Measurements from ENCODE around the gene FAM149B1.

The FAM149B1 gene

DNA sequence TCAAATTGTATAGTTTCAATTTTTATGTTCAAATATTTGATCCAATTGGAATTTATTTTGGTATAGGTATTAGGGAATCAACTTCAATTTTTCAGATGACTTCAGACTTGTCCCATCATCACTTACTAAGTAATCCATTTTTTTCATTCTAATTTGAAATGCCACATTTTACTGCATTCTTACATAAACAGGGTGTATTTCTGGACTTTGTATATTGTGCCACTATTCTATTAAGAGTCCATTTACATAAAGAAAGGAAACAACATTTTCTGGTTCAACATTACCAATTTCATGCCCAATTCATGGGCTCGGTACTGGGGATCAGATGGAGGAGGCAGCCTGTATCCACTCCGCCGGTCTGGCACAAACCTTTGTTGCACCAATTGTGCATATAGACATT lies 15.9 kb upstream of the FAM149B1 start:
- H3K9ac ChIP-seq (ENCODE audit: low read depth, low read length) = no peak overlapping the region
- H3K4me1 ChIP-seq (ENCODE audit: control insufficient read depth, insufficient read depth, low read length) = no peaks in the 10 kb centered on the region
- peaks cover 57% of the 10 kb centered on the region for H3K36me3 ChIP-seq (ENCODE audit: insufficient read depth, low read length)
- no peaks in the 10 kb centered on the region for H3K27me3 ChIP-seq (ENCODE audit: control insufficient read depth, insufficient read depth, low read length)
- no peaks in the 10 kb centered on the region for H3K9me3 ChIP-seq (replicated peaks; ENCODE audit: low read length)
- no peak overlapping the region for H3K4me3 ChIP-seq (ENCODE audit: low read length)
- no peak overlapping the region for H3K4me2 ChIP-seq (ENCODE audit: low read length)

GRCh38 chr10:73156054-73156453 lies 11.9 kb upstream of the FAM149B1 start:
- Histone ChIP-seq H3K4me2 (ENCODE audit: low read length) (no peak overlapping the region), H3K4me3 (ENCODE audit: low read length) (no peak overlapping the region), H3K9ac (ENCODE audit: low read depth, low read length) (no peak overlapping the region), H3K4me1 (ENCODE audit: control insufficient read depth, insufficient read depth, low read length) (no peaks in the 10 kb centered on the region), H3K36me3 (ENCODE audit: insufficient read depth, low read length) (peaks cover 34% of the 10 kb centered on the region), H3K27me3 (ENCODE audit: control insufficient read depth, insufficient read depth, low read length) (no peaks in the 10 kb centered on the region), H3K9me3 (replicated peaks; ENCODE audit: low read length) (no peaks in the 10 kb centered on the region)

DNA sequence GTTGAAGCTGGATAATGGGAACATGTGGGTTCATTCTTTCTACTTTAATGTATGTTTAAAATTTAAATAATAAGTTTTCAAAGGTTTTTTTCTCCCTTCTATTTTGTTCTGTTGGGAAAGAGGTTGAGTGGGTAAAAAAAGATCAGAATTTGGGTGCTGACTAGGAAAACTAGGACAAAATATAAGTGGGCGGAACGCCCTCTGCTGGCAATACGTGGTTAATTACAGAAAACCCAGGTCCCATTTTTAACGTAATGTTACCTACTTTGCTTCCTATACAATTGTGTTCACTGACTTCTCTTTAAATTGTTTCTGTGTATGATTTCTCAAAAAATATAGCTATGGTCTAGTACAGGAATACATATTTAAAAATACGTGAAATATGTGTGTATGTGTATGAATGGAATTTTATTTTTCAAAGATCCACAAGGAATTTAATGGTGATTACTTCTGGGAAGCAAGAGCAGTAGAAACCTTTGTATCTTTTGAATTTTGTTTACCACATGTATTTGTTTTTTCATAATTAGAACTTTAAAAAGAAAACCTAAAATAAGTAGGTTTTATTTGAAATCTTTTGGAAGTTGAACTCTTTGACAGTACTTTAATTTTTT lies 8.8 kb upstream of the FAM149B1 start:
- Histone ChIP-seq H3K9ac (ENCODE audit: low read depth, low read length) (no peak overlapping the region), H3K4me2 (ENCODE audit: low read length) (no peak overlapping the region), H3K36me3 (ENCODE audit: insufficient read depth, low read length) (peaks cover 33% of the 10 kb centered on the region), H3K27me3 (ENCODE audit: control insufficient read depth, insufficient read depth, low read length) (no peaks in the 10 kb centered on the region), H3K4me1 (ENCODE audit: control insufficient read depth, insufficient read depth, low read length) (peaks cover 8% of the 10 kb centered on the region), H3K4me3 (ENCODE audit: low read length) (no peak overlapping the region), H3K9me3 (replicated peaks; ENCODE audit: low read length) (no peaks in the 10 kb centered on the region)

GRCh38 chr10:73161079-73161478 lies 6.8 kb upstream of the FAM149B1 start:
- Histone ChIP-seq H3K4me2 (ENCODE audit: low read length) (no peak overlapping the region), H3K36me3 (ENCODE audit: insufficient read depth, low read length) (peaks cover 27% of the 10 kb centered on the region), H3K9me3 (replicated peaks; ENCODE audit: low read length) (no peaks in the 10 kb centered on the region), H3K27me3 (ENCODE audit: control insufficient read depth, insufficient read depth, low read length) (no peaks in the 10 kb centered on the region), H3K9ac (ENCODE audit: low read depth, low read length) (no peak overlapping the region), H3K4me3 (ENCODE audit: low read length) (no peak overlapping the region), H3K4me1 (ENCODE audit: control insufficient read depth, insufficient read depth, low read length) (peaks cover 8% of the 10 kb centered on the region)

- Histone ChIP-seq H3K4me3 (ENCODE audit: low read length) (no peak overlapping the region), H3K27me3 (ENCODE audit: control insufficient read depth, insufficient read depth, low read length) (no peaks in the 10 kb centered on the region), H3K9ac (ENCODE audit: low read depth, low read length) (no peak overlapping the region), H3K36me3 (ENCODE audit: insufficient read depth, low read length) (peaks cover 21% of the 10 kb centered on the region), H3K9me3 (replicated peaks; ENCODE audit: low read length) (no peaks in the 10 kb centered on the region), H3K4me1 (ENCODE audit: control insufficient read depth, insufficient read depth, low read length) (peaks cover 8% of the 10 kb centered on the region), H3K4me2 (ENCODE audit: low read length) (no peak overlapping the region)
Observed at GRCh38 chr10:73161662-73162061, 6.3 kb upstream of the FAM149B1 start.

GRCh38 chr10:73163096-73163495 lies 4.8 kb upstream of the FAM149B1 start:
- peaks cover 8% of the 10 kb centered on the region for H3K4me1 ChIP-seq (ENCODE audit: control insufficient read depth, insufficient read depth, low read length)
- H3K9ac ChIP-seq (ENCODE audit: low read depth, low read length) = no peak overlapping the region

GRCh38 chr10:73166972-73167371 lies 947 bp upstream of the FAM149B1 start:
- peaks cover 14% of the 10 kb centered on the region for H3K36me3 ChIP-seq (ENCODE audit: insufficient read depth, low read length)
- peaks cover 8% of the 10 kb centered on the region for H3K4me1 ChIP-seq (ENCODE audit: control insufficient read depth, insufficient read depth, low read length)
- H3K27me3 ChIP-seq (ENCODE audit: control insufficient read depth, insufficient read depth, low read length) = no peaks in the 10 kb centered on the region
- H3K4me2 ChIP-seq (ENCODE audit: low read length) = peak overlapping the region; percentile 84
- H3K9me3 ChIP-seq (replicated peaks; ENCODE audit: low read length) = no peaks in the 10 kb centered on the region
- peak overlapping the region; percentile 96 for H3K9ac ChIP-seq (ENCODE audit: low read depth, low read length)
- H3K4me3 ChIP-seq (ENCODE audit: low read length) = peak overlapping the region; percentile 86

More at GRCh38 chr10:73163096-73163495, 4.8 kb upstream of the FAM149B1 start:
- H3K27me3 ChIP-seq (ENCODE audit: control insufficient read depth, insufficient read depth, low read length) = no peaks in the 10 kb centered on the region
- no peak overlapping the region for H3K4me2 ChIP-seq (ENCODE audit: low read length)
- H3K9me3 ChIP-seq (replicated peaks; ENCODE audit: low read length) = no peaks in the 10 kb centered on the region
- no peak overlapping the region for H3K4me3 ChIP-seq (ENCODE audit: low read length)
- peaks cover 21% of the 10 kb centered on the region for H3K36me3 ChIP-seq (ENCODE audit: insufficient read depth, low read length)

- Histone ChIP-seq H3K4me3 (ENCODE audit: low read length) (peak overlapping the region; percentile 86), H3K9me3 (replicated peaks; ENCODE audit: low read length) (no peaks in the 10 kb centered on the region), H3K36me3 (ENCODE audit: insufficient read depth, low read length) (peaks cover 10% of the 10 kb centered on the region)
Observed at GRCh38 chr10:73167458-73167782, 499 bp upstream of the FAM149B1 start.

DNA sequence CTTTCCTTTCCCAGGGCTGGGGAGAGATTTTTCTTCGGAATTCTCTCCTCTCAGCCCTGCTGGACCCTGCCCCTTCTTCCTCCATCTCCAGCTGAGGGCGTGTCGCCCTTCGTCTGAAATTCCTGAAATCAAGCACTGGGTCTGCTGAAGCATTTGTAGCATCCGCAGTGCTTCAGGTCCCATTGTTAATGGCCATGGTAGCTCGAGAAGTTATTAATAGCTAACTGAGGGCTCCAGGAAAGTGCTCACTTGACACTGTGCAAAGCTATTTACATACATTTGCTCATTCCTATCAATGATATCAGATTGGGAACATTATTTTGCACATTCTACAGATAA lies 515 bp downstream of the FAM149B1 start:
- Histone ChIP-seq H3K9me3 (replicated peaks; ENCODE audit: low read length) (no peaks in the 10 kb centered on the region), H3K36me3 (ENCODE audit: insufficient read depth, low read length) (no peaks in the 10 kb centered on the region), H3K9ac (ENCODE audit: low read depth, low read length) (peak overlapping the region; percentile 96), H3K4me2 (ENCODE audit: low read length) (peak overlapping the region; percentile 84), H3K27me3 (ENCODE audit: control insufficient read depth, insufficient read depth, low read length) (no peaks in the 10 kb centered on the region), H3K4me3 (ENCODE audit: low read length) (peak overlapping the region; percentile 86), H3K4me1 (ENCODE audit: control insufficient read depth, insufficient read depth, low read length) (no peaks in the 10 kb centered on the region)

More at GRCh38 chr10:73167458-73167782, 499 bp upstream of the FAM149B1 start:
- Histone ChIP-seq H3K4me2 (ENCODE audit: low read length) (peak overlapping the region; percentile 84), H3K27me3 (ENCODE audit: control insufficient read depth, insufficient read depth, low read length) (no peaks in the 10 kb centered on the region), H3K9ac (ENCODE audit: low read depth, low read length) (peak overlapping the region; percentile 96), H3K4me1 (ENCODE audit: control insufficient read depth, insufficient read depth, low read length) (peaks cover 8% of the 10 kb centered on the region)

- Histone ChIP-seq H3K4me1 (ENCODE audit: control insufficient read depth, insufficient read depth, low read length) (no peaks in the 10 kb centered on the region), H3K9ac (ENCODE audit: low read depth, low read length) (no peak overlapping the region), H3K4me2 (ENCODE audit: low read length) (no peak overlapping the region), H3K36me3 (ENCODE audit: insufficient read depth, low read length) (no peaks in the 10 kb centered on the region), H3K9me3 (replicated peaks; ENCODE audit: low read length) (no peaks in the 10 kb centered on the region), H3K27me3 (ENCODE audit: control insufficient read depth, insufficient read depth, low read length) (no peaks in the 10 kb centered on the region), H3K4me3 (ENCODE audit: low read length) (no peak overlapping the region)
Observed at GRCh38 chr10:73169320-73169719, 1.4 kb downstream of the FAM149B1 start.

DNA sequence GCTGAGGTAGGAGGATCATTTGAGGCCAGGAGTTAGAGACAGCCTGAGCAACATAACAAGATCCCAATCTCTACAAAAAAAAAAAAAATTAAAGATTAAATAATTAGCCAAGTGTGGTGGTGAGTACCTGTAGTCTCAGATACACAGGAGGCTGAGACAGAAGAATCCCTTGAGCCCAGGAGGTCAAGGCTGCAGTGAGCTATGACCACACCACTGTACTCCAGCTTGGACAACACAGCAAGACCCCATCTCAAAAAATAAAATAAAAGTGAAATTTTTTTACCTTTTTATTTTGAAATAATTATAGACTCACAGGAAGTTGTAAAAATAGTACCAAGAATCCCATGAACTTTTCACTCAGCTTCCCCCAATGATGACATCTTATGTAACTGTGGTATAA lies 4.9 kb downstream of the FAM149B1 start:
- peaks cover 9% of the 10 kb centered on the region for H3K36me3 ChIP-seq (ENCODE audit: insufficient read depth, low read length)
- no peaks in the 10 kb centered on the region for H3K4me1 ChIP-seq (ENCODE audit: control insufficient read depth, insufficient read depth, low read length)
- no peak overlapping the region for H3K4me2 ChIP-seq (ENCODE audit: low read length)
- no peaks in the 10 kb centered on the region for H3K9me3 ChIP-seq (replicated peaks; ENCODE audit: low read length)
- no peak overlapping the region for H3K4me3 ChIP-seq (ENCODE audit: low read length)
- H3K27me3 ChIP-seq (ENCODE audit: control insufficient read depth, insufficient read depth, low read length) = no peaks in the 10 kb centered on the region
- H3K9ac ChIP-seq (ENCODE audit: low read depth, low read length) = no peak overlapping the region

DNA sequence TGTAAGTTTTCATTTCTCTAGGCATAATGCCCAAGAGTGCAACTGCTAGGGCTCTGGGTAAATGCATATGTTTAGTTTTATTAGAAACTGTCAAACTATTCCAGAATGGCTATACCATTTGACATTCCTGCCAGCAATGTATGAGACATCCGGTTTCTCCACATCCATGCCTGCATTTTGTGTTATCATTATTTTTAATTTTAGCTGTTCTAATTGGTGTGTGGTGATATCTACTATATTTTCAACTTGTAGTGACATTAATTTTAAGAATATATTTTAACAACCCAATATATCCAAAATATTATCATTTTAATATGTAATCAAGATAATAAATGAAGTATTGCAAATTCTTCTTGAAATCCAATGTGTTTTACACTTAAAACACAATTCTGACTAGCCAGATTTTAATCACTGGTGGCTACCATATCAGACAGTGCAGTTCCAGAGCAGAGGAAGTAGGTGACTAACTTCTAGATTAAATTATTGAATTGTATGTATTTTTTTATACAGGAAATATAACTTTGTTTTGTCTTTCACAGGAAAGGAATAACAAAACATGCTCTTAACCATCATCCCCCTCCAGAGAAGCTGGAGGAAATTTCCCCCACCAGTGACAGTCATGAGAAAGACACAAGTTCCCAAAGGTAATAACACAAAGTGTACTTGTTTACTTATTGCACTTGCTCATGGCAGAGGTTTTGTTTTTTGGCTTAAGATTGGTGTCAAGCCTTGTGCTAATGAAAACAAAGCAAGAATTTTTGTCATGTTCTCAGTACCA lies 6.4 kb downstream of the FAM149B1 start:
- H3K9ac ChIP-seq (ENCODE audit: low read depth, low read length) = no peak overlapping the region
- H3K36me3 ChIP-seq (ENCODE audit: insufficient read depth, low read length) = peaks cover 9% of the 10 kb centered on the region
- H3K9me3 ChIP-seq (replicated peaks; ENCODE audit: low read length) = no peaks in the 10 kb centered on the region
- no peaks in the 10 kb centered on the region for H3K4me1 ChIP-seq (ENCODE audit: control insufficient read depth, insufficient read depth, low read length)
- H3K4me2 ChIP-seq (ENCODE audit: low read length) = no peak overlapping the region
- no peak overlapping the region for H3K4me3 ChIP-seq (ENCODE audit: low read length)
- no peaks in the 10 kb centered on the region for H3K27me3 ChIP-seq (ENCODE audit: control insufficient read depth, insufficient read depth, low read length)

Measured in skeletal muscle satellite cell (primary cell).